OCI-LY3 (cell line): ENCODE data around the gene ARAP1.

ENCODE experiments used
- EZH2phosphoT487 ChIP-seq: fragments of 200-600 bp; shearing (Covaris generic); IDR thresholded peaks from 2 replicates; pipeline ENCODE4 v1.6.1; 2018; ENCODE audit warnings: antibody characterized with exemption, mixed run types, low read depth
- TF ChIP-seq, protein P1 (sequence below): fragments of 200-600, 300-600 bp; sonication (generic); IDR thresholded peaks from 2 replicates; pipeline ENCODE4 v1.5.1; 2014; ENCODE audit warnings: antibody characterized with exemption, low read length, low read depth

DNA sequence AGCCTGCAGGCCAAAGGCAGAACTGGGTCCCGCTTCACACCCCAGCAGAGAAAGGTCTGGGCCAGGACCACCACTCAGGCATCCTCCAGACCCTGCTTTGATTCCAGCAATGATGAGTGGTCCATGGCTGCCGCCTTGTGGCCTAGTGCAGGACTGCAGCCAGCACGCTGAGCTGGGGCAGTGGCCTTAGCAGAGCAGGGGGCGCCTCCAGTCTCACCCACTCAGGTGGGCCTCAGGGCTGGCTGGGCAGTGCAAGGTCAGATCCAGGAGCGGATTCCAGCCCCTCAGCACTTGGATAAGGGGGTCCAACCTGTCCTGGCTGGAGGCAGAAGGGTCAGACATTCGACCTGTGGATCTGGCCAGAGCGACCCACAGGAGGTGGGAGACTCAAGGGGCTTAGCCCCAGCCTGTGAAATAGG lies 68.4 kb downstream of the ARAP1 start:
- TF ChIP-seq, protein P1, sequence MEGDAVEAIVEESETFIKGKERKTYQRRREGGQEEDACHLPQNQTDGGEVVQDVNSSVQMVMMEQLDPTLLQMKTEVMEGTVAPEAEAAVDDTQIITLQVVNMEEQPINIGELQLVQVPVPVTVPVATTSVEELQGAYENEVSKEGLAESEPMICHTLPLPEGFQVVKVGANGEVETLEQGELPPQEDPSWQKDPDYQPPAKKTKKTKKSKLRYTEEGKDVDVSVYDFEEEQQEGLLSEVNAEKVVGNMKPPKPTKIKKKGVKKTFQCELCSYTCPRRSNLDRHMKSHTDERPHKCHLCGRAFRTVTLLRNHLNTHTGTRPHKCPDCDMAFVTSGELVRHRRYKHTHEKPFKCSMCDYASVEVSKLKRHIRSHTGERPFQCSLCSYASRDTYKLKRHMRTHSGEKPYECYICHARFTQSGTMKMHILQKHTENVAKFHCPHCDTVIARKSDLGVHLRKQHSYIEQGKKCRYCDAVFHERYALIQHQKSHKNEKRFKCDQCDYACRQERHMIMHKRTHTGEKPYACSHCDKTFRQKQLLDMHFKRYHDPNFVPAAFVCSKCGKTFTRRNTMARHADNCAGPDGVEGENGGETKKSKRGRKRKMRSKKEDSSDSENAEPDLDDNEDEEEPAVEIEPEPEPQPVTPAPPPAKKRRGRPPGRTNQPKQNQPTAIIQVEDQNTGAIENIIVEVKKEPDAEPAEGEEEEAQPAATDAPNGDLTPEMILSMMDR, result peak; percentile 92
- no peak for TF ChIP-seq EZH2phosphoT487
